PC-3 (cell line): ENCODE results near the gene MYO7A. TPM values are rescaled to one million over a fixed set of nuclear protein-coding genes. Genes with fewer than 3 reads are reported as not detected.

Experiments used
- ATAC-seq: fragments of 200-7000 bp; cut with Tn5 transposase; 2 replicates; pipeline ENCODE4 v1.9.1; 2020; ENCODE audit warnings: mild to moderate bottlenecking, moderate library complexity
- BruUV-seq: library from RNA; stranded (reverse); fragments of 400-500 nt; replicated peaks from 2 replicates; lab custom pipeline; 2021; lab: Mats Ljungman, UMichigan
- CTCF ChIA-PET: fragments of 300-600 bp; sonication (Branson Sonifier 250); formaldehyde crosslinking; loops from one replicate; lab custom pipeline; 2022; ENCODE audit warnings: antibody characterized with exemption; lab: Charles Lee
- POLR2A ChIA-PET: fragments of 300-600 bp; sonication (Branson Sonifier 250); formaldehyde crosslinking; loops from one replicate; lab custom pipeline; 2022; ENCODE audit warnings: antibody characterized with exemption; ENCODE audit not compliant: unreplicated experiment; lab: Charles Lee
- DNase-seq: peaks from one replicate; pipeline ENCODE4 v3.0.0-alpha.2; 2015
- H2AFZ ChIP-seq: fragments of 300-600 bp; sonication (generic); 2 replicates; pipeline ENCODE4 v1.6.0; 2016; ENCODE audit warnings: antibody characterized with exemption, low read length
- H3F3A ChIP-seq: fragments of 300-600 bp; sonication (generic); one replicate; pipeline ENCODE4 v1.6.0; 2017; ENCODE audit warnings: antibody characterized with exemption, low read length, control low read depth, mild to moderate bottlenecking; ENCODE audit not compliant: unreplicated experiment
- H3K27ac ChIP-seq: fragments of 300-600 bp; sonication (generic); 2 replicates; pipeline ENCODE4 v1.5.1; 2016; ENCODE audit warnings: mild to moderate bottlenecking, low read length
- H3K27me3 ChIP-seq: fragments of 300-600 bp; sonication (generic); 2 replicates; pipeline ENCODE4 v1.6.1; 2016; ENCODE audit warnings: low read length, mixed read lengths
- H3K36me3 ChIP-seq: fragments of 300-600 bp; sonication (generic); 2 replicates; pipeline ENCODE4 v1.6.1; 2016; ENCODE audit warnings: low read depth, mixed run types, low read length, mixed read lengths
- H3K4me1 ChIP-seq: fragments of 300-600 bp; sonication (generic); 2 replicates; pipeline ENCODE4 v1.5.1; 2016; ENCODE audit warnings: low read length; ENCODE audit not compliant: insufficient read depth
- H3K4me2 ChIP-seq: fragments of 300-600 bp; sonication (generic); 2 replicates; pipeline ENCODE4 v1.6.0; 2016; ENCODE audit warnings: low read length
- H3K4me3 ChIP-seq: fragments of 300-600 bp; sonication (generic); 2 replicates; pipeline ENCODE4 v1.5.1; 2016; ENCODE audit warnings: mild to moderate bottlenecking, low read length, mixed read lengths
- H3K79me2 ChIP-seq: fragments of 300-600 bp; sonication (generic); 2 replicates; pipeline ENCODE4 v1.6.1; 2017; ENCODE audit warnings: low read length, mixed read lengths
- H3K9ac ChIP-seq: fragments of 300-600 bp; sonication (generic); 2 replicates; pipeline ENCODE4 v1.6.0; 2016; ENCODE audit warnings: mild to moderate bottlenecking, low read length
- H3K9me2 ChIP-seq: fragments of 300-600 bp; sonication (generic); replicated peaks from 2 replicates; pipeline ENCODE4 v1.6.1; 2016; ENCODE audit warnings: mixed run types, low read length, mixed read lengths
- H3K9me3 ChIP-seq: fragments of 300-600 bp; sonication (generic); 2 replicates; pipeline ENCODE4 v1.6.1; 2016; ENCODE audit warnings: low read length, mixed read lengths
- H4K20me1 ChIP-seq: fragments of 300-600 bp; sonication (generic); 2 replicates; pipeline ENCODE4 v1.6.1; 2016; ENCODE audit warnings: low read length, mixed read lengths
- CTCF ChIP-seq: fragments of 300-600 bp; sonication (generic); conservative IDR thresholded peaks from 2 replicates; pipeline ENCODE4 v1.5.1; 2017; ENCODE audit warnings: antibody characterized with exemption, low read depth, mild to moderate bottlenecking, low read length
- EZH2 ChIP-seq: fragments of 300-600 bp; sonication (generic); IDR thresholded peaks from one replicate; pipeline ENCODE4 v1.6.1; 2017; ENCODE audit warnings: antibody characterized with exemption, mild to moderate bottlenecking, low read length; ENCODE audit not compliant: unreplicated experiment
- EZH2phosphoT487 ChIP-seq: fragments of 300-600 bp; sonication (generic); IDR thresholded peaks from 2 replicates; pipeline ENCODE4 v1.6.1; 2018; ENCODE audit warnings: mild to moderate bottlenecking, antibody characterized with exemption, low read length, borderline replicate concordance
- intact Hi-C: fragments of 100-400 bp; cut with micrococcal nuclease; formaldehyde crosslinking; loops from 2 replicates; pipeline ENCODE4 v1.9.0; 2023
- total RNA-seq: library from RNA; depleted of rRNA; stranded (reverse); fragments of >200 nt; gene quantifications from 2 replicates; pipeline ENCODE4 v1.2.3, GENCODE V29; 2014

The MYO7A gene
- total RNA-seq, 1 experiment from 2014 or later: 0.66 TPM

- no peaks in the 10 kb centered on the region for H3K36me3 ChIP-seq
- intact Hi-C loops: no loop called here
- no peaks in the 10 kb centered on the region for H3K79me2 ChIP-seq
- CTCF ChIA-PET: interaction anchor here (1.1 kb wide), 1 partner anchor 46 kb away, joined by 6 read pairs; no protein-coding TSS in a partner anchor
- H3K4me1 ChIP-seq: peaks cover 10% of the 10 kb centered on the region
- no peaks in the 10 kb centered on the region for H4K20me1 ChIP-seq
- no peaks in the 10 kb centered on the region for H3K9me2 ChIP-seq
- H3K27me3 ChIP-seq: no peaks in the 10 kb centered on the region
- DNase-seq (no peak), ATAC-seq (no peak)
- BruUV-seq: no TSS peak
- H3K9ac ChIP-seq: no peak overlapping the region
- no peak overlapping the region for H3K27ac ChIP-seq
- H3F3A ChIP-seq: no peaks in the 10 kb centered on the region
- H3K4me3 ChIP-seq: no peak overlapping the region
- H3K4me2 ChIP-seq: no peak overlapping the region
- POLR2A ChIA-PET: no interaction called here
- no peak overlapping the region for H2AFZ ChIP-seq
- H3K9me3 ChIP-seq: no peaks in the 10 kb centered on the region
- TF ChIP-seq EZH2phosphoT487 (no peak), EZH2 (no peak), CTCF (no peak)
These were observed 33.8 kb upstream of the MYO7A start for GRCh38 chr11:77093987-77094840.

GRCh38 chr11:77094841-77095365 is 33.1 kb upstream of the MYO7A start:
- no TSS peak for BruUV-seq
- Histone ChIP-seq H4K20me1 (no peaks in the 10 kb centered on the region), H2AFZ (no peak overlapping the region), H3K9me2 (no peaks in the 10 kb centered on the region), H3K4me1 (peaks cover 9% of the 10 kb centered on the region; the same call in 1 of the 2 replicates), H3F3A (no peaks in the 10 kb centered on the region), H3K9me3 (no peaks in the 10 kb centered on the region), H3K27ac (no peak overlapping the region), H3K27me3 (no peaks in the 10 kb centered on the region), H3K4me3 (no peak overlapping the region), H3K36me3 (no peaks in the 10 kb centered on the region), H3K9ac (no peak overlapping the region), H3K4me2 (no peak overlapping the region), H3K79me2 (no peaks in the 10 kb centered on the region)
- no peak for TF ChIP-seq EZH2
- 0 out of 2 replicates have a peak, but pooled peaks have one; percentile 29 for TF ChIP-seq CTCF
- TF ChIP-seq EZH2phosphoT487: no peak
- ATAC-seq (no peak), DNase-seq (no peak)
- intact Hi-C loops: no loop called here
- CTCF ChIA-PET: interaction anchor here (1.1 kb wide), 1 partner anchor 47 kb away, joined by 6 read pairs; no protein-coding TSS in a partner anchor
- POLR2A ChIA-PET: no interaction called here
